GM12878 (cell line): ENCODE measurements around the gene TOMM22. TPM values are rescaled to one million over a fixed set of nuclear protein-coding genes. Genes with fewer than 3 reads are reported as not detected.

Experiments
- ASH2L ChIP-seq: fragments of 300-600, 200-600 bp; sonication (generic); IDR thresholded peaks from 2 replicates; pipeline ENCODE4 v1.6.1; 2017; ENCODE audit warnings: low read depth, mild to moderate bottlenecking, borderline replicate concordance
- BCL11A ChIP-seq: IDR thresholded peaks from 2 replicates; pipeline ENCODE4 v1.6.1; 2011; ENCODE audit warnings: low read depth, low read length
- EED ChIP-seq: sonication (generic); IDR thresholded peaks from 2 replicates; pipeline ENCODE4 v1.6.1; 2016; ENCODE audit warnings: antibody characterized with exemption, low read depth
- FOXK2 ChIP-seq: fragments of 450-650 bp; IDR thresholded peaks from 2 replicates; pipeline ENCODE4 v1.6.1; 2017; ENCODE audit warnings: mild to moderate bottlenecking, moderate library complexity
- HDAC2 ChIP-seq: fragments of 200-600 bp; sonication (generic); IDR thresholded peaks from 2 replicates; pipeline ENCODE4 v1.6.1; 2017
- MEF2A ChIP-seq: IDR thresholded peaks from 2 replicates; pipeline ENCODE4 v1.6.1; 2011; ENCODE audit warnings: low read depth, mild to moderate bottlenecking, low read length, moderate library complexity; ENCODE audit not compliant: insufficient read depth
- MEF2B ChIP-seq: fragments of 450-650 bp; IDR thresholded peaks from 2 replicates; pipeline ENCODE4 v1.6.1; 2018; ENCODE audit warnings: mild to moderate bottlenecking, moderate library complexity; ENCODE audit not compliant: partially characterized antibody, poor library complexity, severe bottlenecking
- MTA2 ChIP-seq: fragments of 450-650 bp; IDR thresholded peaks from 2 replicates; pipeline ENCODE4 v1.6.1; 2016; ENCODE audit warnings: low read depth, mild to moderate bottlenecking, moderate library complexity
- MXI1 ChIP-seq: fragments of 150-350 bp; IDR thresholded peaks from 2 replicates; pipeline ENCODE4 v1.6.1; 2011; ENCODE audit warnings: low read depth, mild to moderate bottlenecking, inconsistent platforms, low read length, improper control_type of control experiment
- NBN ChIP-seq: fragments of 450-650 bp; IDR thresholded peaks from 2 replicates; pipeline ENCODE4 v1.6.1; 2016
- NFIC ChIP-seq: IDR thresholded peaks from 2 replicates; pipeline ENCODE4 v1.6.1; 2012; ENCODE audit warnings: low read depth, mild to moderate bottlenecking, inconsistent platforms, low read length, moderate library complexity
- NFYB ChIP-seq: IDR thresholded peaks from 2 replicates; pipeline ENCODE4 v1.6.1; 2011; ENCODE audit warnings: low read depth, mild to moderate bottlenecking, low read length, improper control_type of control experiment, moderate library complexity; ENCODE audit not compliant: insufficient read depth
- PAX5 ChIP-seq: IDR thresholded peaks from 2 replicates; pipeline ENCODE4 v1.6.1; 2011; ENCODE audit warnings: low read depth, low read length, borderline replicate concordance
- PAX8 ChIP-seq: fragments of 450-650 bp; IDR thresholded peaks from 2 replicates; pipeline ENCODE4 v1.6.1; 2017; ENCODE audit warnings: mild to moderate bottlenecking, moderate library complexity
- PML ChIP-seq: IDR thresholded peaks from 2 replicates; pipeline ENCODE4 v1.6.1; 2012; ENCODE audit warnings: low read length, inconsistent platforms
- POLR2AphosphoS2 ChIP-seq: IDR thresholded peaks from 2 replicates; pipeline ENCODE4 v1.6.1; 2011; ENCODE audit warnings: low read depth, mild to moderate bottlenecking, low read length, improper control_type of control experiment, moderate library complexity
- RAD21 ChIP-seq: IDR thresholded peaks from 2 replicates; pipeline ENCODE4 v1.6.1; 2011; ENCODE audit warnings: mild to moderate bottlenecking, low read depth, low read length, moderate library complexity; ENCODE audit not compliant: insufficient read depth
- SMAD1 ChIP-seq: fragments of 450-650 bp; IDR thresholded peaks from 2 replicates; pipeline ENCODE4 v1.6.1; 2018; ENCODE audit warnings: mild to moderate bottlenecking, low read depth; ENCODE audit not compliant: partially characterized antibody
- SMARCA5 ChIP-seq: fragments of 450-650 bp; IDR thresholded peaks from 2 replicates; pipeline ENCODE4 v1.6.1; 2017; ENCODE audit warnings: mild to moderate bottlenecking
- SMC3 ChIP-seq: IDR thresholded peaks from 2 replicates; pipeline ENCODE4 v1.6.1; 2011; ENCODE audit warnings: low read length, improper control_type of control experiment, borderline replicate concordance
- STAT3 ChIP-seq: IDR thresholded peaks from 2 replicates; pipeline ENCODE4 v1.6.1; 2011; ENCODE audit warnings: low read depth, low read length, improper control_type of control experiment
- SUZ12 ChIP-seq: fragments of 200-600 bp; sonication (generic); IDR thresholded peaks from one replicate; pipeline ENCODE4 v1.6.1; 2018; ENCODE audit warnings: antibody characterized with exemption, mild to moderate bottlenecking; ENCODE audit not compliant: unreplicated experiment
- TARDBP ChIP-seq: IDR thresholded peaks from 2 replicates; pipeline ENCODE4 v1.6.1; 2016; ENCODE audit warnings: borderline replicate concordance
- ZNF217 ChIP-seq: fragments of 450-650 bp; IDR thresholded peaks from 2 replicates; pipeline ENCODE4 v1.6.1; 2017; ENCODE audit warnings: antibody characterized with exemption, mild to moderate bottlenecking
- polyA plus RNA-seq, 11 experiments: library from polyadenylated mRNA; depleted of rRNA in 4 of 11; unstranded in 6 of 11; stranded (reverse) in 5 of 11; fragments of >200 nt; fragmentation: Nextera tagmentation in 4 of 11; fragmentation: Illumina TruSeq in 1 of 11; extraction: Ambion mirVana in 4 of 11; extraction: Trizol in 1 of 11; gene quantifications; 1 replicate in 1 of 11; 2 replicates in 10 of 11; pipeline versions ENCODE4 v1.2.1 to v1.2.3, GENCODE V29; 2011 to 2016; ENCODE audit warnings: inconsistent platforms in 2 of 11, missing spikeins in 2 of 11, low read depth in 1 of 11
- total RNA-seq, 4 experiments: library from RNA; depleted of rRNA in 3 of 4; stranded (reverse); fragments of >200 nt in 3 of 4; fragmentation: Illumina TruSeq in 1 of 4; extraction: Trizol in 1 of 4; gene quantifications; 2 replicates each; pipeline versions ENCODE4 v1.2.1 to v1.2.3, GENCODE V29; 2013 to 2021
- TF ChIP-seq, protein P1 (sequence below): fragments of 450-650 bp; IDR thresholded peaks from 2 replicates; pipeline ENCODE4 v1.6.1; 2014; ENCODE audit warnings: mild to moderate bottlenecking
- TF ChIP-seq, protein P2 (sequence below): IDR thresholded peaks from 2 replicates; pipeline ENCODE4 v1.6.1; 2011; ENCODE audit warnings: low read depth, mild to moderate bottlenecking, low read length, moderate library complexity, borderline replicate concordance; ENCODE audit errors: extremely low read depth
- TF ChIP-seq, protein P3 (sequence below): fragments of 150-350 bp; IDR thresholded peaks from 2 replicates; pipeline ENCODE4 v1.6.1; 2014; ENCODE audit warnings: mild to moderate bottlenecking, low read depth, low read length
- TF ChIP-seq, protein P4 (sequence below), 3 experiments: IDR thresholded peaks in 2 of 3; conservative IDR thresholded peaks in 1 of 3; 2 replicates each; pipeline ENCODE4 v1.5.1; 2011; ENCODE audit warnings: low read depth in 3 of 3, low read length in 3 of 3, mild to moderate bottlenecking in 3 of 3, control low read depth in 2 of 3, moderate library complexity in 2 of 3, inconsistent platforms in 1 of 3, mixed read lengths in 1 of 3; ENCODE audit not compliant: control insufficient read depth in 2 of 3, insufficient read depth in 1 of 3; ENCODE audit errors: extremely low read depth in 1 of 3

Gene TOMM22
- total and polyA plus RNA-seq, 10 of the 15 experiments (the other 5 are each of a cell fraction or from before 2014, with no cell fraction given): 37.6 to 197 (median 94.9) TPM

DNA sequence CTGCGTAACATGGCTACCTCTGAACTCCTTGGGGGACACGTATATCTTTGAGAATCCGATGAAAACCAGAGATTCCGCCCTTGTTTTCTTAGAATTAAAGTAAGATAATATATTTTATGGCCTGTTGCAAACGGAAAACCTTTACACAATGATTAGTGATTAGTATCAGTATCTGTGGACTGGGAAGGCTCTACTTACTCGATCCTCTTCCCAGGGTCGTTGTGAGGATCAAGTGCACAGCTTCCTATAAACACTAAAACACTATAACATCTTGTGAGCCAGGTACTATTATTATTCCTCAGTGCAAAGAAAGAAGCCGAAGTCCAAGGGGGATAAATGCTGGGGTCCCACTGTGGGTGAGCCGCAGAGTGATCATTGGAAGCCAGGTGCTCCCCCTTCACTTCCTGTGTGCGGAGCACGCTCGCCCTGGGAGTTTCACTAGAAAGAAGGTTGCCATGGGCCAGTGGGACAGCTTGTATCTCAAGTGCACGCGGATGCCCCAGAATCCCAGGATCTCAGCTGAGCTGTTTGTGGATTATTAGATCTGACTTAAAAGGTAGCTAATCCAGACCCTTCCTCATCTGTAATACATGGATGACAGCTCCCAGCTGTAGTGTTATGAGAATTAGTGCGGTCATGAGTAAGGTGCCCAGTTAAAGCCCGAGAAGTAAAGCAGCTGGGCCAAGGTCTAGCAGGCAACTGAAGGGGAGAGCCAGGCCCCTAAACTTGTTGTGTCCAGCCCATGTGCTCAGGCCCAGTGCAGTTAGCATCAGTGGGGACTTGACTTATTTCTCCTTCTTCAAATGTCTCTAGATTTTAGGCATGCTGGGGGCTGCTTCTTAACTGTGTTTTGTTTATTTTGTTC, 24.5 kb upstream of the TOMM22 start (continued):
- TF ChIP-seq EED (0 out of 2 replicates have a peak, but pooled peaks have one; percentile 37), MXI1 (no peak; the same call in 1 of the 2 replicates), NFYB (0 out of 2 replicates have a peak, but pooled peaks have one; percentile 22), STAT3 (no peak), NBN (no peak), SMC3 (no peak), SUZ12 (no peak), MEF2A (no peak), ZNF217 (no peak), MTA2 (no peak), MEF2B (peak; percentile 26), FOXK2 (no peak), SMAD1 (no peak), PML (no peak), POLR2AphosphoS2 (no peak), PAX5 (no peak), RAD21 (no peak), PAX8 (no peak), TARDBP (no peak), BCL11A (no peak), NFIC (0 out of 2 replicates have a peak, but pooled peaks have one; percentile 39), ASH2L (no peak), HDAC2 (no peak), SMARCA5 (no peak)
- TF ChIP-seq, protein P1, sequence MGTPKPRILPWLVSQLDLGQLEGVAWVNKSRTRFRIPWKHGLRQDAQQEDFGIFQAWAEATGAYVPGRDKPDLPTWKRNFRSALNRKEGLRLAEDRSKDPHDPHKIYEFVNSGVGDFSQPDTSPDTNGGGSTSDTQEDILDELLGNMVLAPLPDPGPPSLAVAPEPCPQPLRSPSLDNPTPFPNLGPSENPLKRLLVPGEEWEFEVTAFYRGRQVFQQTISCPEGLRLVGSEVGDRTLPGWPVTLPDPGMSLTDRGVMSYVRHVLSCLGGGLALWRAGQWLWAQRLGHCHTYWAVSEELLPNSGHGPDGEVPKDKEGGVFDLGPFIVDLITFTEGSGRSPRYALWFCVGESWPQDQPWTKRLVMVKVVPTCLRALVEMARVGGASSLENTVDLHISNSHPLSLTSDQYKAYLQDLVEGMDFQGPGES: no peak
- TF ChIP-seq, protein P2, sequence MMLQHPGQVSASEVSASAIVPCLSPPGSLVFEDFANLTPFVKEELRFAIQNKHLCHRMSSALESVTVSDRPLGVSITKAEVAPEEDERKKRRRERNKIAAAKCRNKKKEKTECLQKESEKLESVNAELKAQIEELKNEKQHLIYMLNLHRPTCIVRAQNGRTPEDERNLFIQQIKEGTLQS: no peak
- TF ChIP-seq, protein P3, sequence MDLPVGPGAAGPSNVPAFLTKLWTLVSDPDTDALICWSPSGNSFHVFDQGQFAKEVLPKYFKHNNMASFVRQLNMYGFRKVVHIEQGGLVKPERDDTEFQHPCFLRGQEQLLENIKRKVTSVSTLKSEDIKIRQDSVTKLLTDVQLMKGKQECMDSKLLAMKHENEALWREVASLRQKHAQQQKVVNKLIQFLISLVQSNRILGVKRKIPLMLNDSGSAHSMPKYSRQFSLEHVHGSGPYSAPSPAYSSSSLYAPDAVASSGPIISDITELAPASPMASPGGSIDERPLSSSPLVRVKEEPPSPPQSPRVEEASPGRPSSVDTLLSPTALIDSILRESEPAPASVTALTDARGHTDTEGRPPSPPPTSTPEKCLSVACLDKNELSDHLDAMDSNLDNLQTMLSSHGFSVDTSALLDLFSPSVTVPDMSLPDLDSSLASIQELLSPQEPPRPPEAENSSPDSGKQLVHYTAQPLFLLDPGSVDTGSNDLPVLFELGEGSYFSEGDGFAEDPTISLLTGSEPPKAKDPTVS: no peak
- TF ChIP-seq, protein P4, sequence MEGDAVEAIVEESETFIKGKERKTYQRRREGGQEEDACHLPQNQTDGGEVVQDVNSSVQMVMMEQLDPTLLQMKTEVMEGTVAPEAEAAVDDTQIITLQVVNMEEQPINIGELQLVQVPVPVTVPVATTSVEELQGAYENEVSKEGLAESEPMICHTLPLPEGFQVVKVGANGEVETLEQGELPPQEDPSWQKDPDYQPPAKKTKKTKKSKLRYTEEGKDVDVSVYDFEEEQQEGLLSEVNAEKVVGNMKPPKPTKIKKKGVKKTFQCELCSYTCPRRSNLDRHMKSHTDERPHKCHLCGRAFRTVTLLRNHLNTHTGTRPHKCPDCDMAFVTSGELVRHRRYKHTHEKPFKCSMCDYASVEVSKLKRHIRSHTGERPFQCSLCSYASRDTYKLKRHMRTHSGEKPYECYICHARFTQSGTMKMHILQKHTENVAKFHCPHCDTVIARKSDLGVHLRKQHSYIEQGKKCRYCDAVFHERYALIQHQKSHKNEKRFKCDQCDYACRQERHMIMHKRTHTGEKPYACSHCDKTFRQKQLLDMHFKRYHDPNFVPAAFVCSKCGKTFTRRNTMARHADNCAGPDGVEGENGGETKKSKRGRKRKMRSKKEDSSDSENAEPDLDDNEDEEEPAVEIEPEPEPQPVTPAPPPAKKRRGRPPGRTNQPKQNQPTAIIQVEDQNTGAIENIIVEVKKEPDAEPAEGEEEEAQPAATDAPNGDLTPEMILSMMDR (IDR thresholded peaks at IDR 0.05 in 2 of 3, conservative IDR thresholded peaks at IDR 0.05 in 1 of 3; ENCODE audit: control insufficient read depth in 2 of 3, extremely low read depth in 1 of 3, insufficient read depth in 1 of 3, low read depth in 3 of 3, low read length in 3 of 3): no peak
